Measurements from ENCODE around the gene PRIM2. TPM values are rescaled to one million over a fixed set of nuclear protein-coding genes. Genes with fewer than 3 reads are reported as not detected.
"Not testable (repeated sequence)": the region's sequence is repeated elsewhere in the genome, so short reads cannot be mapped to it uniquely, and the experiment has no call there.

The PRIM2 gene, protein sequence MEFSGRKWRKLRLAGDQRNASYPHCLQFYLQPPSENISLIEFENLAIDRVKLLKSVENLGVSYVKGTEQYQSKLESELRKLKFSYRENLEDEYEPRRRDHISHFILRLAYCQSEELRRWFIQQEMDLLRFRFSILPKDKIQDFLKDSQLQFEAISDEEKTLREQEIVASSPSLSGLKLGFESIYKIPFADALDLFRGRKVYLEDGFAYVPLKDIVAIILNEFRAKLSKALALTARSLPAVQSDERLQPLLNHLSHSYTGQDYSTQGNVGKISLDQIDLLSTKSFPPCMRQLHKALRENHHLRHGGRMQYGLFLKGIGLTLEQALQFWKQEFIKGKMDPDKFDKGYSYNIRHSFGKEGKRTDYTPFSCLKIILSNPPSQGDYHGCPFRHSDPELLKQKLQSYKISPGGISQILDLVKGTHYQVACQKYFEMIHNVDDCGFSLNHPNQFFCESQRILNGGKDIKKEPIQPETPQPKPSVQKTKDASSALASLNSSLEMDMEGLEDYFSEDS
- 12.7 TPM for polyA plus RNA-seq (2013, experiment 1 of 2; ENCODE audit: insufficient read length)
- polyA plus RNA-seq (2013, experiment 2 of 2; ENCODE audit: insufficient read length), result 13.0 TPM

DNA sequence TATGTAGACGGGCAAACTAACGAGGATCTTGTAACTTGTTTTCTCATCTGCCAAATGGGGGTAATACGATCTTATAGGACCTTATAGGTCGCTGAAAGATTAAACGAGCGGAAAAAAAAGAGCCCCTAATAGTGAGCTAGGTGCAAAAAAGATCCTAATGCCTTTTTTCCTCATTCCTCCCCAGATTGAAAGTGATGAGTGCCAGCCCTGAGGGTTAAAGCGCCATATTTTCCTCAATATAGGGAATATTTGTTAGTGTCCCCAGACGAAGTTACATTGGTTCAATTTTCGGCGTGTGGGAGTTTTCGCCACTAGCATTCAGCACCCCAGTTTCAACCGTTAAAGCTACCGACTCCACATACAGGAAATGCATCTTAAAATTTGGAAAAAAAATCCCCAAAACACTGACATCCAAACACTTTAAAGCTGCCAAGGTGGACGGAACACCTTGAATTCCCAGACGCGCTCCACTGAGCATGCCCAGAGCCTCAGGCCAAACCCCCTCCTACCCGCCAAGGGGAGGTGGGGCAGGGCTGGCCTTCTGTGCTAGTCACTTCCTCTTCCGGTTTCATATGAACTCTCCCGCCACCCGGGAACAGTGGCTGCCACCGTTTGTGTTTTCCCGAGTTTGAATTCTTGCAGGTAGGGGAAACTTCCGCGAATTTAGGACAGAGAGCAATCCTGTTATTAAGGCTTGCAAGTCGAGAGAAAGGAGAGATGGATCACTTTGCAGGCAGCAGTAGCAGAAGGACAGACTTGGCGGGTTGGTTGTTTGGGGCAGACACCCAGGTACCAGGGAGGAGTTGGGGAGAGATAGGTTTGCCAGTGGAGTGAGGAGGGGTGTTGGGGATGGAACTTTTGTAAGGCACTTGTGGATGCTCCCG lies at the start of gene PRIM2:
Gene PRIM2, plus strand, starts transcription at position 571 of the 884 bp plus-strand sequence. CDS start 816 bp downstream, outside the sequence.
- DNase-seq, result peak; percentile 81

DNA sequence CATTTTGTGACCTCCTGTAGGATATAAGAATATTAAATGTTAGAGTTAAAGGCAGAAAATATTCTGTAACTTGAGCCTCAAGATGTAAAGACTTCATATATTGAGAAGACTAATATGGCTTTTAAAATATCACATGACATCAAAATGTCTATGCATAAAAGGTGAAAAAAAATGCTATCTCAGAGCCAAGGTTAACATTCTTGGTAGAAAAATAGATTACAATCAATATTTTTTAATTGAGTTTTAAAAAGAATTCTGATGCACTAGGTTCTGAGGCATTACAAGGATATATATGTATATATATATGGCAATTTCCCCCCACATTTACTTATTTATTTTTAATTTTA lies 49.2 kb upstream of the PRIM2 start:
- DNase-seq, result no peak

DNA sequence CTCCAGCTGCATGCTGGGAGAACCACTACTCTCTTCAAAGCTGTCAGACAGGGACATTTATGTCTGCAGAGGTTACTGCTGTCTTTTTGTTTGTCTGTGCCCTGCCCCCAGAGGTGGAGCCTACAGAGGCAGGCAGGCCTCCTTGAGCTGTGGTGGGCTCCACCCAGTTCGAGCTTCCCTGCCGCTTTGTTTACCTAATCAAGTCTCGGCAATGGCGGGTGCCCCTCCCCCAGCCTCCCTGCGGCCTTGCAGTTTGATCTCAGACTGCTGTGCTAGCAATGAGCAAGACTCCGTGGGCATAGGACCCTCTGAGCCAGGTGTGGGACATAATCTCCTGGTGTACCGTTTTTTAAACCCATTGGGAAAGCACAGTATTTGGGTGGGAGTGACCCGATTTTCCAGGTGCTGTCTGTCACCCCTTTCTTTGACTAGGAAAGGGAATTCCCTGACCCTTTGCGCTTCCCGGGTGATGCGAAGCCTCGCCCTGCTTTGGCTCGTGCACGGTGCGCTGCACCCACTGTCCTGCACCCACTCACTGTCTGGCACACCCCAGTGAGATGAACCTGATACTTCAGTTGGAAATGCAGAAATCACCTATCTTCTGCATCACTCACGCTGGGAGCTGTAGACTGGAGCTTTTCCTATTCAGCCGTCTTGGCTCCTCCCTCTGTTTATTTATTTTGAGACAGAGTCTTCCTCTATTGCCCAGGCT lies 43.2 kb upstream of the PRIM2 start:
- DNase-seq, result not testable (repeated sequence)

DNA sequence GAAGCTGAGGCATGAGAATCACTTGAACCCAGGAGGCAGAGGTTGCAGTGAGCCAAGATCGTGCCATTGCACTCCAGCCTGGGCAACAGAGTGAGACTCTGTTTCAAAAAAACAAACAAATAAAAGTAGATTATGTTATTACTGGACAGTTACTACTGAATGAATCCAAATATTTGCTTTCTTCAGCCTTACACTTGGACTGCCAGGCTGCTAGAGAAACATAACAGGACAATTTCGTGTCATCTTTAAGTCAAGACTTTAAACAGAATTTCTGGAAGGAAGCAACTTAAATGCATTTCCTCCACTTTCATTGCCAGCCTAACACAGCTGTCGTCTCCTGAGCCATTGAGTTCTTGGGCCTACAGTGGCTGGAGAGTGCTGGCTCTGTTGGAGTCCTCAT lies 42.0 kb upstream of the PRIM2 start:
- DNase-seq, result no peak

DNA sequence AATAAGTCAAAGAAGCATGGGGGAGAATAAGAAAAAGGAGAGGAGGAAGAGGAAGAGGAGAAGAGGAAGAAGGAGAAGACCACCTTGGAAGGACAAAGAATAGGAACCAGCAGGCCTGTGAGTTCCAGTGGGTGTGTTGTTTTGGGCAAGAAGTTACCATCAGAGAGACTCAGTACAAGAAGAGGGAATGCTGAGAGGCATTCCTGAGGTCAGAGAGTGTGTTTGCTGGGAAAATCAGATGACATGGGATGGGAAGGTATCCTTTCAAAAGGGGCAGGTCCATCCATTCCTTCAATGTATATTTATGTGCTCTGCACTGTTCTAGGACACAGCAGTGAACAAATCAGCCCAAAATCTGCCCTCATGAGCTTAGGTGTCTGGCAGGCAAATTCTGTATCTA lies 40.5 kb upstream of the PRIM2 start:
- peak; percentile 64 for DNase-seq

DNA sequence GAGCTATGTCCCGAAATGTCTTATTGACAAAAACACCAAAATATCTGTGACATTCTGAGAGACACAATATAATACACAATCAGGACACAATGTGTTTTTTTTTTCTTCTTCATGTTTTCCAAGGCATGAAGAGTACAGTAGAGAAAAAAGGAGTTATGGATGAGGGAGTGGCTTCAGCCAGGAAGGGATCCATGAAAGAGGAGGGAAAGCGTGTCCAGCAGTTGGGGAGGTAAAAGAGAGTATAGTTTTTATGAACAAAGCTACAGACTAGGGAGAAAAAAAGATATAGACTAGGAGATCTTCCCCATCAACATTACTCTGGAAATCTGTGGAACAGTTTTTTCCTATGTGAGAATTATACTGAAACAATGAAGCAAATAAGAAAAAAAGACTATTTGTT lies 38.9 kb upstream of the PRIM2 start:
- DNase-seq, result no peak

DNA sequence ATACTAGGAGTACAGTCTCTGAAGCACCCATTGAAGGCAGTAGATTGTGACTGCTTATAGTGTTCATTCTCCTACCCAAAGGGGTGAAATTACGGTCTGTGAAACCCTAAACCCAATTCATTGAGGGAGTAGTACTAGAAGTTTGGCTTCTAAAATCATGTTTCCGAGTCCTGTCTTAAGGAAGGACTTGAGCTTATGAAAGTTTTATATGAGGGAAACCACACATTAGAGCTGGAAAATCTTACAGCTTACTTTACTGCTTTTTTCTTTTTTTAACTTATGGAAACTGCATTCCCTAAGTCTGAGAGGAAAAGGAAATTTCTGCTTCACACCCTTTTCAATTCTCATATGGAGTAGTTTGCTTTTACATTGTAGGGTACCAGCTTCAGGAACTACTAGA lies 38.4 kb upstream of the PRIM2 start:
- DNase-seq, result no peak

DNA sequence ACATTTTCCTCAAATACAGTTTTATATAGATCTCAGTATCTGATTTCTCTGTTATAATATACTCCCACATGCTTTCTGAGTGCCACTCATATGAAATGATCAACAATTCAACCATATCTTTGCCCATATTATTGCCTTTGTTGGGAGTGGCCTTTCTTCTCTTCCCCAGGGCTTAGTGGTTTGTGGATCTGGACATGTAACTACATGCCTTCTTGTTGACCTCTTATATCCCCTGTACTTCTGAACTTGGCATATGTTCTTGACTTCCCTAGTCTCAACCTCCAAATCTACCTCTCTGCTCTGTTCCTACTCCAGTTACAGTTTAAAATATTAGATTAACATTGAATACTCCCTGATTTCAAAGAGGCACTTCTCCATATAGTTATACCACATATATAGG lies 34.3 kb upstream of the PRIM2 start:
- no peak for DNase-seq

DNA sequence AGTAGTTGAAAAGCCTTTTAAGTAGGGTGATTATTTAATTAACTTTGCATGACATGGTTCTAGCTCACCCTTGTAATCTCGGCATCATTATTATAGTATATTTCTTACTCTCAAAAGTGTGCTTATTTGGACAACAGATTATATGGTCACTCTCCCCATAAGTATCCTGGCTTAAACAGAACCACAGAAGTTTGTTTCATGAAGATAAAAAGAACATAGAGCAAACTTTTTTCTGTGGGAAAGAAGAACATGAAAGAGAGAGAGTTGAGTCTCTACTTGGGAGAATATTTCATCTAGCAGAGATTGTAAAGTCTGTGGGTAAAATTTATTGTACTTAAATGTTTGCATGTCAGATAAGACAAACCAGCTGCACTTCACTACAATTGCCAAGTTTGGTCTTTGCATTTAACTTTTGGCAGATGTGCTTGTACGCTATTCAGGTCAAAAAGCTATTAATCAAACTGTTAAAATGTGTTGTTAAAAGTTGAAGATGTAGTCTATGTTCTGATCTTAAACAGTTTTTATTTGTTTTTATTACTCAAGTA lies 33.4 kb upstream of the PRIM2 start:
- DNase-seq, result peak; percentile 41

DNA sequence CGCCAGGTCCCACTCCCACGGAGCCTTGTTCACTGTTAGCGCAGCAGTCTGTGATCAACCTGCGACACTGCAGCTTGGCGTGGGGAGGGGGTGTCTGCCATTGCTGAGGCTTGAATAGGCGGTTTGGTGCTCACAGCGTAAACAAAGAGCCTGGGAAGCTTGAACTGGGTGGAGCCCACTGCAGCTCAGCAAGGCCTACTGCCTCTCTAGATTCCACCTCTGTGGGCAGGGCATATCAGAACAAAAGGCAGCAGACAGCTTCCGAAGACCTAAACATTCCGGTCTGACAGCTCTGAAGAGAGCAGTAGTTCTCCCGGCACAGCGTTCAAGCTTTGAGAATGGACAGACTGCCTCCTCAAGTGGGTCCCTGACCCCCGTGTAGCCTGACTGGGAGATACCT lies 29.3 kb upstream of the PRIM2 start:
- DNase-seq, result not testable (repeated sequence)

DNA sequence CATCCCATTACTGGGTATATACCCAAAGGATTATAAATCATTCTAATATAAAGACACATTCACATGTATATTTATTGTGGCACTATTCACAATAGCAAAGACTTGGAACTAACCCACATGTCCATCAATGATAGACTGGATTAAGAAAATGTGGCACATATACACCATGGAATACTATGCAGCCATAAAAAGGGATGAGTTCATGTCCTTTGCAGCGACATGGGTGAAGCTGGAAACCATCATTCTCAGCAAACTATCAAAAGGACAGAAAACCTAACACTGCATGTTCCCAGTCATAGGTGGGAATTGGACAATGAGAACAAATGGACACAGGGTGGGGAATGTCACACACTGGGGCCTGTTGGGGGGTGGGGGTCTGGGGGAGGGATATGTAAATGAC lies 24.0 kb upstream of the PRIM2 start:
- DNase-seq, result not testable (repeated sequence)

DNA sequence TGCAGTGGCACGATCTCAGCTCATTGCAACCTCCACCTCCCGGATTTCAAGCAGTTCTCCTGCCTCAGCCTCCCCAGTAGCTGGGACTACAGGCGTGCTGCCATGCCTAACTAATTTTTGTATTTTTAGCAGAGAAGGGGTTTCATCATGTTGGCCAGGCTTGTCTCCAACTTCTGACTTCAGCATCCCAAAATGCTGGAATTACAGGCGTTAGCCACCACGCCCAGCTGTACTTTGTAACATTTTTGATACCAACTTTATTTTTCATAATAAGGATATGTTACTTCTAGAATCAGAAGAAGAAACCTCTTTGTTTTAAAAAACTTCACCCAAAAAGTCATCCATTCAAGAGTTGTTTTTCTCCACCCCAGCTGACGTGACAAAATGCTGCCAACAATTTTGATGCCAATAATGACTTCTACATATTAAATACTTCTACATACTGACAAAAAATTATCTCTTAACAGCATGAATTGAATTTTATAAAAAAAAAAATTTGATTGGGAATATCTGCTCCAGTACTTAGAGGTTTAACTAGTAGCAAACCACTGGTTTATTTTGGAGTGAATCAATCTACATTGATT lies 22.5 kb upstream of the PRIM2 start:
- DNase-seq, result no peak

DNA sequence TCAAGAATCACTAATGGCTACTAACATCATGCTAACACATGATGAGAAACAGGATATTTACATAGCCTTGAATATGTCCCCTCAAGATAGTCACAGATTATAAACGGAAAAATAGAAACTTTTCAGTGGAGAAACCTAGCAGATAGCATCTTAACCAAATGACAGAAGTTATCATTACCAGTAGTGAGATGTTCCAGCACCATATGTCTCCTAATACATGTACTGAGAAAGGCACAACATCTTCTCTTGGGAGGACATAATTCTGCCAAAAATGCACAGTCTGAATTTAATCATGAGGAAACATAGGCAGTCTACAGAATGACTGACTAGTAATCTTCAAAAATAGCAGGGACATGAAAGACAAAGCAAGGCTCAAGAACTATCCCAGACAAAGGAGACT lies 19.9 kb upstream of the PRIM2 start:
- DNase-seq, result no peak

DNA sequence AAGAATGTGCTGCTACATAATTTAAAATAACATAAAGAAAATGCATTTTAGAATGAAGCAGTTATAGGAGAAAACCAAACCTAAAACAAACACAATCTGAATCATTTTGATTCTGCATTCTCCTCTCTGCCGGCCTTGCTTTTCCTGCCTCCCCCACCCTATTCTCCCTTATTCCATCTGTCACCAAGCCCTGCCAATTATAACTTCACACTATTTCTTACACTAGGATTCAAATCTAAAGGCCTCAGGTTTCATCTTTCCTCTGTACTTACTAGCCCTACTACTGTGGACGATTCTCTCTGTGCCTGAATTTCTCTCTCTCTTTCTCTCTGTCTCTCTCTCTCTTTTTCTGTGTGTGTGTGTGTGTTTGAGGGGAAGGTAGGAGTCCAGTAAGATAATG lies 18.7 kb upstream of the PRIM2 start:
- DNase-seq, result no peak

DNA sequence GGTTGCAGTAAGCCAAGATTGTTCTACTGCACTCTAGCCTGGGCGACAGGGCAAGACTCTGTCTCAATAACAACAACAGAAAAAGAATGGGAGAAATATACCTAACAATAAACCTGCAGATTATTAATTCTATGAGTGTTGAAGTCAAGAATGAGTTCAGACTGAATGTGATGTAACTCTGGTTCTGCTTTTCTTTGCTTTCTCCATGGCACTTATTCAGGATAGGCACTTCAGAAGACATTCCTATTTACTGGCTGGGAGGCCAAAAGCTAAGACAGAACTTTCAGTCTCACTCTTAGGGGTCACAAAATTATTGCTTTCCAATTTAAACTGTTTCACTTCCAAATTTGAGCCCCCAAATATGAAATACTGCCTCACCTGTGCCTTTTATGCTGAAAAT lies 15.7 kb upstream of the PRIM2 start:
- DNase-seq, result no peak

DNA sequence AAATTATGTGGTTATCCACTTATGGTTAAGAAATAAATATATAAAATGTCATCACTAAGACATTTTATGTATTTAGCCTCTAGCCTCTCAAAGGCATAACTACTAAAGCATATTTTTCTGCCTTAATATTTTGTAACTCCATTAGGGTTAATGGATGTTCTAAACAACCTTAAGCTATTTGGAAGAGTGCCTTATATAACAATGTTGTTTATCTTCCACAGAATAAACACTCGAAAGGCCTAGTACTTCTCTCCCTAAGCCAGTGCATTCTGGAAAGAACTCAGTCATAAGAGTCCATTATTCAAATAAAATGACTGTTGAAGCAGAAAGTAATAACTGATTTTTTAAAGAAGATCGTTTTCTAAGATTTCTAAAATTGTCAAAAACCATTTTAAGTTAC lies 15.0 kb upstream of the PRIM2 start:
- no peak for DNase-seq

DNA sequence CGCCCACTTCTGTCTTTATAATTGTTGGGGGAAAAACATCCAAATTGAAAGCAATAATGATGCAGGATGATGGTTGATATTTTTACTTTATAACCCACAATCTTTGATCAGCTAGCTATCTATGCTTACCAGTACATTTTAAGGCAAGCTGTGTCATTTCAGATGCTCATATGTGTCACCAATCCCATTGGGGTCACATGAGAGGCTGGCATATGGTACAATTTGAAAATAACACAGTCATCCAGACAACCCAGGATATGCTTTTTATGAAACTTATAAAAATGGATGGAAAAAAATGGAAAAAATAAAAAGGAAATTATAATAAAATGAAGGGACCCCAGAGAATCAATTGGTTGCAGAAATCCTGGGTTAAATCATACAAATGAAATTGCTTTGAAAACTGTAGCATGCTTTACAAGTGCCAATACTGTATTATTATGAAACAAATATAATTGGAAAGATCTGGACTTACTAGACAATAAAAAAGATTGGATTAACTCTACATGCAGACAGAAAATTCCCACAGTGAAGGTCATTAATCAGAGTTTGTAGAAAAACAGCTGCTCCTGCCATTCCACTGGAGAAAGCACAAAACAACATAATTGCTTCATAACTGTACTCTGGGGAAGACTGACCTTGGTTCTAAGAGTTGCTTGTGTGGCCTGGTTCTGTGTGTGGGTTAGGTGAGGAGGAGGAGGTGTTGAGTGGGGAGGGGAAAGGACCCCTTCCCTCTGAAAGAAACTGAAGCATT lies 13.3 kb upstream of the PRIM2 start:
- peak; percentile 65 for DNase-seq

DNA sequence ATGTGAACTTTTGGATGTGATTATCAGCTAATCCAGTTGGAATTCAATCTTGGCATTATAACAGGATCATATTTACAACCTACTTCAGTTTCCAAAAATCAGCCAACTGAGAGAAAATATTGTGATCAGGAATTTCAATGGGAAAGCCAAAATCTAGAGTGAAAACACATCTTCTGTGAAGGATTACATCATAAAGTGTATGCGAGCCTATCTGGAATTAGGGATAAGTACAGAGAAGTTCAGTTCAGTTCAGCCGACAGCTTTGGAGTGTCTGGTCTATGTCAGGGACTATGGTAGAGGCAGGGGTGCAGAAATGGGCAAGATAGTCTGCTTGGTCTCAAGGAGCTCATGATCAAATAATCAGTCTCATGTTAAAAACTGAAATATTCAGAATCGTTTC lies 12.3 kb upstream of the PRIM2 start:
- DNase-seq, result no peak

DNA sequence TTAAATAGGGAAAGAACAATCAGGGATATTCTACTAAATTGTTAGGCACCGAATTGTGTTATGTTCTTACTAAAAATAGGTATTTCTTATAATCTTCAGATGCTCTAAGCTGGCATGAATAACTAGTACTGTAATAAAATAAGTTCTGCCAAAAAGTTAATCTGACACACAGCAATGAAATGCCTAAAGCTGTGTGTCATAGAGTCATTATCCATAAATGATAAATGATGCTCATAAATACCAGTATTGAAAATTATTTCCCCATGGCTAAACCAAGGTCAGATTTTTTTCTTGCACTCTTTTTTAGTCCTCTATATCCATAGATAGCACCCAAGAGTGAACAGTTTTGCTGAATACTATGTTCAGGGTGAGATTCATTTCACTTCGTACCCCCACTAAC lies 11.7 kb upstream of the PRIM2 start:
- DNase-seq, result peak; percentile 71

DNA sequence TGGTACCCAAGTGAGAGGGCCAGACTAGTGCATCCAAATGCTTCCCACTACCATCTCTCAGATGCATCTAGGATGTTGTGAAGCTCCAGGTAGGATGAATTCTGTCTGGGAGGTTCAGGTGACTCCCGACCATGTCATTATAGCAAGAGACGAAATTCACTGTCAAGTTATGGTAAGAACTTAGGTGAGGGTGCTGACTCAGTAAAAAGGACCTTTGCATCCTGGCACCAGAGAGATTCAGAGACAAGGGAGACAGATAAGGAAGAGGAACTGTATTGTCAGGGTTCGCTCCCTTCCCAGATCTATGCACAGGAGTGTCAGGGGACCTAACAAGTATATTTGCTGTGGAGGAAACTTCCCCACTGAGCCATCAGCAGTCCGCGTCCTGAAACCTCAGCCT lies 11.2 kb upstream of the PRIM2 start:
- no peak for DNase-seq

DNA sequence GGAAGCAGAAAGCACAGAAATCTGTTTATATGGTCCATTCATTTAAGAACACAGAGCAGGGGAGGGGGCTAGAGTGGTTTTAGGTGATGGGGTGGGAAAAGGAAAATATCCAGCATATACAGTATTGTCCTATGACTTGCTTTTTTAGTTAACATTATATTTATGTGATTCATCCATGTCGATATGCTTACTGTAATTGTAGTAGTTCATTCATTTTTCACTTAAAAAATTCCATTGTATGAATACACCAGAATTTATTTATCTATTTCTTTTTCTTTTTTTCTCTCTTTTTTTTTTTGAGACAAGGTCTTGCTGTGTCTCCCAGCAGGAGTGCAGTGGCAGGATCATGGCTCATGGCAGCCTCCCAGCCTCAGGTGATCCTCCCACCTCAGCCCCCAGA lies 9.6 kb upstream of the PRIM2 start:
- DNase-seq, result no peak

Measured in fibroblast of skin of scalp (primary cell).